GM19468 (cell line): Measurements from ENCODE around the gene VCL.

Source experiments
- ATAC-seq: cut with Tn5 transposase; IDR thresholded peaks from one replicate; pipeline ENCODE4 v1.9.1; 2021; ENCODE audit warnings: mild to moderate bottlenecking, moderate library complexity, moderate number of reproducible peaks; ENCODE audit not compliant: unreplicated experiment; ENCODE audit errors: extremely low read depth

The VCL gene

DNA sequence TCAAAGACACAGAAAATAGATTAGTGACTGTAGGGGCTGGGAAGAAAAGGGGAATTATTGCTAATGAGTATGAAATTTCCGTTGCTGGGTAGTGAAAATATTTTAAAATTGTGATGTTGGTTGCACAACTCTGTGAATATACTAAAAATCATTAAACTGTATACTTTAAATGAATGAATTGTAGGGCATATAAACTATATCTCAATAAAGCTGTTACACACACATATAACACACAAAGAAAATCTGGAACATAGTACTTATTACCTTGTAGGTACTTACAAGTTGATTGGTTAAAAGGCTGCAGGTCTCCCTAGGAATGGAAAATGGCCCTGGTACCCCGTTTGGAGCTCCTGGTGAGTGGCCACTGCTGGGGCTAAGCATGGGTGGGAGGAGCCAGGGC lies 27.1 kb upstream of the VCL start:
- no peak for ATAC-seq

DNA sequence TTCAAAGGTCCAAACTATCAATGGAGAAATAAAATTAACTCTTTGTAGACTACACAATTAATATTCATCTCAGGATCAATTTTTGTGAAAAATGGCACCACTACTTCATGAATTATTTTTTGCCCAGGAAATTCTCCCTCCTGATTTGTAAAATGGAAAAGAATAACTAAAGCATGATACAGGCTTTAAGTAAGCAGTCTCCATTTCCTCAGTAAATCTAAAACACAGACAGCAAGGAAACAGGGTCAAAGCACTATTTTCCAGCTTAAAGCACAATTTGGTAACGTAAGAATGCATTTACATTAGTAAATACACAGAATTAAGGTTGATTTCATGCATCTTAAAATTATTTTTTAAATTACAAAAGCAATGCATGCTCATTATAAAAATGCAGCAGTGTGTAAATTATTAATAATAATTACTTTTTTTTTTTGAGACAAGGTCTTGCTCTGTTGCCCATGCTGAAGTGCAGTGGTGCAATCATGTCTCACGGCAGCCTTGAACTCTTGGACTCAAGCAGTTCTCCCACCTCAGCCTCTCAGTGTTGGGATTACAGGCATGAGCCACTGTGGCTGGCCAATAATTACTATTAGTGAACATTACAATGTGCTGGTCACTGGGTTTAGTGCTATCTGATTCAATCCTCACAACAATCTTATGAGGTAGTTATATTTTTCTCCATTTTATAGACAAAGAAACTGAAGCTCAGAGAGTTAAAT lies 26.1 kb upstream of the VCL start:
- no peak for ATAC-seq

DNA sequence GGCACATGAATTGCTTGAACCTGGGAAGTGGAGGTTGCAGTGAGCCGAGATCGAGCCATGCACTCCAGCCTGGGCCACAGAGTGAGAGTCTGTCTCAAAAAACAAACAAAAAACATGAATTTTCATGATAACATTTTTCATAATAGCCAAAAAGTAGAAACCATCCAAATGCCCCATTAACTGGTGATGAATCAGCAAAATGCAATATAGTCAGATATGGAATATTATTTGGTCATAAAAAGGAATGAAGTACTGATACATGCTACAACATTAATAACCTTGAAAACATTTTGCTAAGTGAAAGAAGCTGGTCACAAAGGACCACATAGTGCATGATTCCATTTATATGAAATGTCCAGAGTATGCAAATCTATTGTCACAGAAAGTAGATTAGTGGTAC lies 24.5 kb upstream of the VCL start:
- no peak for ATAC-seq

DNA sequence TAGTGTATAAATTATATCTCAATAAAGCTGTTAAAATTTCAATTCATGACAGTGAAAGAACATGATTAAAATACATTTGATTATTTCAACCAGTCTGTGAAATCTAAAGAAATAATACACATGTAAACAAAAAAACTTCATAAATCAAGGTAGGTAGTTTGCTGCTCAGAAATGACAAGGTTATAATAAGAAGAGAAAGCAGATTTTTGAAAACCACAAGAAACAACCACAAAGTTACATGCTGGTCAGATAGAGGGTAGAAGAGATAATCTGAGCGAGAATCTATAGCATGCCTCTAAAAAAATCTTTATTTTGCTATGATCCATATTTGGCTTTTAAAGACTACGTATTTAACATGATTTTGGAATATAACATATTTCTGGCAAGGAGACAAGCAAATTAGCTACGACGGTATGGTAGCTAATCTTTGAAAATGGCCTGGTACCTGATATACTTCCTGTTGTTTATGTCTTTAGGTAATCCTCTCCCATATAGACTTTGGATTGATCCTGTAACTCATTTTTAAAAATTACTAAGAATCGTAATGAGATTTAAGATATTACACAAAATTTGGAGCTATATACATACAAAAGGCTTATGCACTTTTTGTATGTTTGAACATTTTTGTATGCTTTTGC lies 23.5 kb upstream of the VCL start:
- ATAC-seq: no peak

DNA sequence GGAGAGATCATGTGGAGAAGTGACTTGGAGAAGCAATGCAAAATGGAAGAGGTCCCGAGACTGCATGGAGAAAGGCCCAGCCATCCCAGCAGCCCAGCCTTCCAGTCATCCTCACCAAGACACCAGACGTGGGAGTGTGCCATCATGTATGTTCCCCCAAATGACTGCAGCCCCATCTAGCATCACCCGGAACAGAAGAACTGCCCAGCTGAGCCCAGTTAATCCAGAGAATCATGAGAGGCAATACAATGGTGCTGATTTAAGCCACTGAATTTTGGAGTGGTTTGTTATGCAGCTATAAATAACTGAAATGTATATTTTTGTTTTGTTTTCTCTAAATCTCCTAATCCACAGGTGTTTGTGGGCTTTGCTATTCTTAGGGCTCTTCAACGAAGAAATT lies 22.5 kb upstream of the VCL start:
- no peak for ATAC-seq

DNA sequence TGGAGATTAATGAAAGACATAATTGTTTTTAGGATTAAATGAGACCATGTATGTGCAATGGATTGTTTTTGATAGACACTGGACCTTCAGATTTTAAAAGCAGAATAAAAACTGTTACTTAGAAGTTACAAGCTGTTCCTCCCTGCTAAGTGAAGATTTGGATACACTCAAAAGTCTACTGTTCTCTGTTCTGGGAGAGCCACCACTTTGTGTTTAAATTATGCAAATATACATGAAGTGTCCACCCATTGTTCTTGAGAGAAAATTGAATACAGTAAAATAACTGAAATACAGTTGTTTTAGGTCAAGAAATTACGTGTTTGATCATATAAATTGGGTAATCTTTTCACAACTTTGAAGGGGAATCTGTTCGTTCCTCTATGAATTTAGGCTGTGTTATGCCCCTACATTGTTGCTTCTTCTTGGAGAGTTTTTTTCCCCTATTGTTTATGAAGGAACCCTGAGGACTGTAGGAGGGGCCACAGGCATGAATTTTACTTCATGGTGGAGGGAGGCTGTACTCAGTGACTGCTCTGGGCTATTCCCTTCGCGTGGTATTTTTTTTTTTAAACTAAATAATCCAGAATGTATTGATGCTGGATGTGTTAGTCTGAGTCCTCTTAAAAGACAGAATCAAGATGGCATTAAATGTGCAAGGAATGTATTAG lies 18.6 kb upstream of the VCL start:
- ATAC-seq: no peak

DNA sequence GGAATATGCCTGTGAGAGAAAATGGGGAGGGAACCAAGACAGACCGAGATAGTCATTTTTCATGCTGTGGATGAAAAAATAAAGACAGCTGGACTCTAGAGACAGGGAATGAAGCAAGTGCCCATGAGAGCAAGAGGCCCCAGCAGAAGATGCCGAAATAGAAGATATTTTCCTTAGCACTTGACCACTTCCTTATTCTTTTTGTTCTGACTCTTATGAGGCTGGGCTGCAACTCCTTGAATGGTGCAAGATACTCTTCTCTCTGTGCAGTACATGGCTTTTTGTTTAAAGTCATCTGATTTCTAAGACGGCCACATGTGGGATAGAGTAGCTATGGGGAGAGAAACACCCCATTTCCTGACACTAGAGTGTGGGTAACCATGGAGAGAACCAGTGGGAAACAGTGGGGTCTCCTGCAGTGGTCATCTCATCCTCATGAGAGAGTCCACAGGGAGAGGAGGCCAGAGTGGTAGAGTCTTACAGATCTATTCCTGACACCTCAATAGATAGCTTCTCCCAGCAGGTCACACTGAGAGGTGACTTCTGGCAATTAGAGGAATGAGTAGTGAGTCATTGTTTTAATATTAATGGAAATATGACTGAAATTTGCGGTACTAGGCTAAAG lies 18.0 kb upstream of the VCL start:
- no peak for ATAC-seq

DNA sequence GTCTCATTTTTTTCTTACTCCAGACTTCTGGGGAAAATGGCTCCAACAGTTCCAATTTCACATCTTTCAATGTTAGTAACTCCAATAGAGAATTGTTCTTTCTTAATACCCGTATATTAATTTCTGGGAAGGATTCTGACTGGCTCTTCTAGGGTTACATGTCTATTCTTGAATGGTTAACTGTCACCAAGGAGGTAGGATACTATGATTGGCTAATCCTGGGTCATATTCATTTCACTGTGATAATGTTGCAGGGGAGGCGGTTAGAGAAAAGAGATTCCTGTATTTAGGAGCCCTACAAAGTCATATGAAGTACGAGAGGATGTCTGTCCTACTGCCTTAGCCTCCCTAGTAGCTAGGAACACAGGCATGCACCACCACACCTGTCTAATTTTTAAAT lies 16.1 kb upstream of the VCL start:
- ATAC-seq: no peak

DNA sequence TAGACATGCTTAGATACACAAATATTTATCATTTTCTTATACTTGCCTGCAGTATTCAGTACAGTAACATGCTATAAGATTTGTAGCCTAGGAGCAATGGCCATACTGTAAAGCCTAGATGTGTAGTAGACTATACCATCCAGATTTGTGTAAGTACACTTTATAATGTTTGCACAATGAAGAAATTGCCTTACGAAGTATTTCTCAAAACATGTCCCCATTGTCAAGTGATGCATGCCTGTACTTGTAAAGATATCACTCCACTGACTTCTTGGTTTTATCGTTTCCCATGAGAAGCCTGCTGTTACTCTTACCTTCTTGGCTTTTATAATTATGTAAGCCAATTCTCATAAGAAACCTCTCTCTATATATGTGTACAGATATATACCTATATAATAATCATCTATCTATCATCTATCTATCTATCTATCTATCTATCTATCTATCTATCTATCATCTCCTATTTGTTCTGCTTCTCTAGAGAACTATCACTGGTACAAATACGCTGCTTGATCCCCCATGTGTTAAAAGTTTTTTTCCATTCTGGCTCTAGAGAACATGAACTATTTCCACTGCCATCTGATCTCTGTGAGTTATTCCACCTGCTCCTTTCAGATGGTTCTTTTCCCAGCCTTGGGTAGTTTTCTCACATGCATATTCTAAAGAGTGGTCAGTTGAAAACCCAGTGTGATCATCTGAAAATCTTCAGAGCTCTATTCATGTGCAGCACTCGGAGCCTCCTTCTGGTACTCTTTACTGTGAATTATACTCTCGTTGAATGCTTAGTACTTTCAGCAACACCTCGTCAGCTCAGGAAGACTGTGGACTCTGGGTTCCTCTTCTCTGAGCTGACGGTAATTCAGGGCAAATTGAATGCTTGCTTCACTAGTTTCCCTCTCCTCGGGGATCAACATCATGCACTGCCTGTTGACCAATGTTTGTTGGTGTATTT lies 14.5 kb upstream of the VCL start:
- ATAC-seq: no peak

DNA sequence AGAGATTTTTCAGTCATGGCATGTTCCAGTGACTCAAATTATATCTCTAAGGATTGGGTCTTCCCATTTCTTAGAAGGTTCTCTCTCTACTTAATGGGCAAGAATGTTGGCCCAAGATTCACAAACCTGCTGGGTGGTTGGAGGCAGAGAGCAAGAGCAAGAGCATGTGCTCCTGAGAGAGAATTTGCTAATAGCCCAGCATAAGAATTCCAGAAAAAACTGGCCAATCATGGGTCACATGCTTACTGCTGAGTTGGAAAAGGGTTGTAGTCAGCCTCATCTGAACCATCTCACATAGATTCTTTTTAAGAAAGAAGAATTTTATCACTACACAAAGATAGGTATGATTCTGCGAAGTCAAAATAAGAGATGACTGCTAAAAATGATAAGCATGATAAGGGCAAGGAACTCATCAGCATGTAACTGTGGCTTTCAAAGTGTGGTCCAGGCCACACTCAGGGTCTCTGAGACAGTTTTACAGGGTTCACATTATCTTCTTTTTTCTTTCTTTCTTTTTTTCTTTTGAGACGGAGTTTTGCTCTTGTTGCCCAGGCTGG lies 8.2 kb upstream of the VCL start:
- ATAC-seq: no peak

DNA sequence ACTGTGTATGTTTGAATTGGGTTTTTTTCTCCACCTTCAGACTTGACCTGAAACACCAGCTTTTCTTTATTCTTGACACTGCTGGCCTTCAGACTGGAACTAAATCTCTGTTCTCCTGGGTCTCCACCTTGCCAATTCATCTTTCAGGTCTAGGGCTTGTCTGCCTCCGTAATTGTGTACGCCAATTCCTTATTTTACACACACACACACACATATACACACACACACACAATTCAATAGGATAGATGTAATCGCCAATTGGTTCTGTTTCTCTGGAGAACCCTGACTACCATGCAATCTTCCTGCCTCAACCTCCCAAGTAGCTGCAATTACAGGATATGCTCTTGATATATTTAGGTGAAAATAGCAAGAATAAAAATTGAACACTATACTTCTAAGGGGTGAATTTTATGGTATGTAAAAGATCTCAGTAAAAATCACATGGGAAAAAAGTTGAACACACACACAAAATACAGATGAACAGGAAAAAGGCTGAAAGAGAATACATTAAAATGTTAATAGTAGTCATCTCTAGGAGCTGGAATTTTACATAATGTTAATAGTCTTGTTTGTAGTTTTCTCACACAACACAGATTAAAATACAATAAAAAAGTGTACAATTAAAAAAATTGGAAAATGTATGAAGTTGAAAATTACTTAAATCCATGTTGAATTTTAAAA lies 6.6 kb upstream of the VCL start:
- no peak for ATAC-seq

DNA sequence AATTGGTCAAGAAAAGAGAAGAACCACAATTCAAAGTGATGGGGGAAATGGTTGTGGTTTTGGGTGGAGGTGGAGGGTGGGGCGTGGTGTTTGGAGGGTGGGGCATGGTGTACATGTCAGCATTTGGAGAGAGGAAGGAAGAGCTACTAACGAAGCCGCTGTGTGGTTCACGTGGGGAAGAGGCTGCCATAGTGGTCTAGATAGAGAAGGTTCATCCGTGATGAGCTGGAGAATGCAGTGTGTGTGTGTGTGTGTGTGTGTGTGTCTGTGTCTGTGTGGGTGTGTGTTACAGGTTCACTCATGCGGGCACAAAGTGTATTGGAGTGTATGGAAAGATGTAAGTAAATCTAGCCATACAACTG lies 6.1 kb upstream of the VCL start:
- ATAC-seq: no peak

DNA sequence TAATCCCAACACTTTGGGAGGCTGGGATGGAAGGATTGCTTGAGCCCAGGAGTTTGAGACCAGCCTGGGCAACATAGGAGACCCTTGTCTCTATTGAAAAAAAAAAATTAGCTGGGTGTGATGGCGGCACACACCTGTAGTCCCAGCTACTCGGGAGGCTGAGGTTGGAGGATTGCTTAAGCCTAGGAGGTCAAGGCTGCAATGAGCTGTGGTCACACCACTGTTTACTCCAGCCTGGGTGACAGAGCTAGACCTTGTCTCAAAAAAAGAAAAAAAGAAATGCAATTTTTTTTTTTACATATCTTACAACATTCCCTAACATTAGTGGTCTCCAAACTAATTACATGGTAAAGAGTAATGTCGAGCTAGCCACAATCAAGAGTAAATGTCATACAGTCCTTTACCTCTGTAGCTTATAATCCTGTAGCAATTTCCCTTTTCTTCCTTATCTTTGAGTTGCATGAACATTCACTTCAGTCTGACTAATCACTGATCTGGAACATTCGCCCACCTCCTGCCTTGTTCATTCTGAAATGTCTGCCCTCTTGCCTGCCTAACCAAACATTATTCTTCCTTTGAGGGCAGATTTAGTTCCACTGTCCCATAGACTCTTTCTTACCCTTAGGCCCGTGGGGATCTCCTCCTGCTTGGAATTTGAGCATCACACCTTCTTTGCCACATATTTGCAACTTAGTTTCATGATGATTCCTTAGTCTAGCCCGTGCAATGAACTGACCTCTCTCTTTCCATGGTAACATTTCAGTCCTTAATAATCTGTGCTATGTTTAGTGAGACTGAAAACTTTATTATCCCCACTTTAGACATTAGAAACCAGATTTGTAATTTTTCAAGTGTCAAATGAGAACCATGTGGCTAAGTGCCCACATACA lies 4.8 kb upstream of the VCL start:
- ATAC-seq: no peak

DNA sequence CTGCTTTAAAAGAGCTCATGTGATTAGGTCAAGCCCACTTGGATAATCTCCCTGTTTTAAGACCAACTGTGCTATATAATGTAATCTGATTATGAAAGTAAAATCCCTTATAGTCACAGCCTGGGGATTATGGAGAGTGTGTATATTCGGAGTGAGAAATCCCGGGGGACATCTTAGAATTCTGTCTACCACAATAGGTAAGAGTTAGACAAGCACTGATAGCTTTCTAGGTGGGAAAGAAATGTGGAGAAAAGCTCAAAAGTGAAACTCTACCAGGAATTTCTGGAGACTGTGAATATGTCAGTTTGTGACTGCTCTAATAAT lies 2.9 kb upstream of the VCL start:
- no peak for ATAC-seq

DNA sequence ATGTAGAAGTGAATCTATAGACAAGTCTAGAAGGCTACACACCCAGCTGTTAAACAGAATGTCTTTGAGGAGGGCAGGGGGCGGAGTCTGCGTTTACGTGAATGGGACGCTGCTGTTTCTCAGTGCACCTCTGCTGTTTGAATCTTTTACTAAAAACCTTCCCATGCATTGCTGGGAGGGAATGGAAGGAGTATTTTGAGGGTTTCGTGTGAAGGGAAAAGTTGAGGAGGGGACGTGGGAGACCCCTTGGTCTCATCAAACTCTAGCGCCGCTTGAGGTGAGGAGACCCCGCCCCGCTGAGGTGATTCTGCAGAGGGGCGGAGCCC lies 492 bp upstream of the VCL start:
- no peak for ATAC-seq

DNA sequence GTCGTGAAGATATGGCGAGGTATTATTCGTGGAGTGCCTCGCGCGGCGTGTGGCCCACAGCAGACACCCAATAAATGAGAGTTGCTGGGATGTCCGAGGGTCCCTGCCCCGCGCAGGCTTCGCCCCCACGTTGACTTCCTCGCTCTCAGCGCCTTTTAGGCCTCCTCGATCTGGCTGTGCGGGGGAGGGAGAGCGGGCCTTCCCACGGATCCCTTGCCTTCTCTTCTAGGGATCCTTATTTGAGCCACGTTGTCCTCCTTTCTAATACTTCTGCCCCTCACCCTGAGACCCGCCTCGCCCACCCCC lies 660 bp downstream of the VCL start:
- no peak for ATAC-seq

DNA sequence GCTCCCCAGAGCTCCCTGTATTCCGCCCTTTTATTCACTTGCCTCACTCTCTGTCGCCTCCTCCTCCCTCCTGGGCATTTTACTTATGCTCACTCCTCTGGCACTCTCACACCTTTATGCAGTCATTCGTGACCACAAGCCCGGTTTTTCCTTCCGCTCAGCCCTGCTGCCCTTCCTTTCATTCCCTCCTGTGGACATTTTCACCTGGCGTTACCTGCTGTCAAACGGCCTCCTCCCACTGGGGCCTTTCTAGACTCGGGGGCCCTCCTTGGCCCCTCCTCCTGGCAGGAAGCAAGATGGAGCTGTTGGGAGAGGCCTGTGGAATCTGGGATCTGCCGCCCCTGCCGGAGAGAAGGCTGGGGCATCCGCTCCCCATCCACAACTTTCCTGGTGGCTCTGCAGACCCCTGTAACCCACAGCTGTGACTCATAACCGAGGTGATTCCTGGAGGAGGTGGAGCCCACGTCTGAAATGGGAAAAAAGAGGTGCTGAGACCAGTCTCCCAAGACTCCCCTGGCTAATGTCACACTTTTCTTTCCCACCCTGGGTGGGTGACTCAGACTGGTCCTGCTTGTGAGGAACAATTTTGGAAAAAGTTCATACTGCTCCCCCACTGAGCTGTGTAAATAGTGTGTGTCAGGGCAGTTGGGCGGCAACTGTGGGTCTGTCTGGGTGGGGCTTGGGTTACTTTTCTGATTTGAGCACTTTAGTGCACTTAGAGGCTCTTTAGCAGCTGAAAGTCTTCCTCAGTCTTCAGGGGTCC lies 1.2 kb downstream of the VCL start:
- ATAC-seq: no peak

DNA sequence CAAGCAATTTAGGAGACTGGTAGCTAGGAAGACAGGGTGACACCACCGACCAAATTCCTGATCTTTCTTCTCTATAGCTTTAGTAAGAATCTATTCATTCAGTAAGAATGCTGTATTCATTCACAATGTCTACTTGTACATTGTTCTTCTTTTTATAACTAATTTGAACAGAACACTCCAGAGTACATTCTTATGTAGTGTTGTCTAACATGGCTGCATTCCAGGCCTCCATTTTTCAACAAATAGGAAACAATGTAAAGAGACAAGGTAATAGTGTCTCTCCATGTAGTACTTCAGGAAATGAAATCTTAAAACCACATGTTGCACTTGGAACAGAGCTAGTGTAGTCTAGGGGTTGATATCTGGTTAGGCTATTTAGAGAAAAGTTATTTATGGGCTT lies 1.8 kb downstream of the VCL start:
- no peak for ATAC-seq
